CD4-positive, alpha-beta T cell treated with Interleukin-6 for 4 hours (primary cell): ENCODE data around the gene PLPPR3.

Experiments used
- DNase-seq: peaks from one replicate; pipeline ENCODE4 v3.0.0-alpha.2; 2020; ENCODE audit warnings: mixed read lengths

PLPPR3 gene

GRCh38 chr19:795073-795611 is 26.6 kb downstream of the PLPPR3 start:
- no peak for DNase-seq

- DNase-seq, result no peak
These were observed 27.9 kb downstream of the PLPPR3 start for GRCh38 chr19:793806-794205.

GRCh38 chr19:792306-792885 is 29.4 kb downstream of the PLPPR3 start:
- no peak for DNase-seq

GRCh38 chr19:791567-792305 is 30.0 kb downstream of the PLPPR3 start:
- no peak for DNase-seq

GRCh38 chr19:791007-791566 is 30.7 kb downstream of the PLPPR3 start:
- no peak for DNase-seq

- DNase-seq, result no peak
These were observed 32.1 kb downstream of the PLPPR3 start for GRCh38 chr19:789701-790060.

GRCh38 chr19:788983-789700 is 32.6 kb downstream of the PLPPR3 start:
- no peak for DNase-seq

GRCh38 chr19:788686-788982 is 33.1 kb downstream of the PLPPR3 start:
- DNase-seq, result no peak

- DNase-seq, result no peak
These were observed 34.2 kb downstream of the PLPPR3 start for GRCh38 chr19:787536-787935.

GRCh38 chr19:784541-784940 is 37.2 kb downstream of the PLPPR3 start:
- no peak for DNase-seq

- no peak for DNase-seq
These were observed 38.7 kb downstream of the PLPPR3 start for GRCh38 chr19:782878-783668.

GRCh38 chr19:782185-782877 is 39.4 kb downstream of the PLPPR3 start:
- DNase-seq, result no peak

- no peak for DNase-seq
These were observed 40.0 kb downstream of the PLPPR3 start for GRCh38 chr19:781800-782184.

- DNase-seq, result no peak
These were observed 40.8 kb downstream of the PLPPR3 start for GRCh38 chr19:780935-781334.

- no peak for DNase-seq
These were observed 42.7 kb downstream of the PLPPR3 start for GRCh38 chr19:778910-779653.

GRCh38 chr19:776549-776948 is 45.2 kb downstream of the PLPPR3 start:
- DNase-seq, result no peak

GRCh38 chr19:772730-773436 is 48.9 kb downstream of the PLPPR3 start:
- DNase-seq, result no peak

GRCh38 chr19:772063-772462 is 49.7 kb downstream of the PLPPR3 start:
- DNase-seq, result no peak

- peak; percentile 21 for DNase-seq
These were observed 50.4 kb downstream of the PLPPR3 start for GRCh38 chr19:771332-771785.

GRCh38 chr19:769616-770015 is 52.1 kb downstream of the PLPPR3 start:
- no peak for DNase-seq

- no peak for DNase-seq
These were observed 53.3 kb downstream of the PLPPR3 start for GRCh38 chr19:768424-768823.
